Activated CD8-positive, alpha-beta memory T cell treated with anti-CD3 and anti-CD28 coated beads, Interleukin-2, amount 50 U/mL, for 24 hours (primary cell): ENCODE results near the gene SORL1.
"Not testable (repeated sequence)": the region's sequence is repeated elsewhere in the genome, so short reads cannot be mapped to it uniquely, and the experiment has no call there.

Source experiments
- DNase-seq: peaks from one replicate; pipeline ENCODE4 v3.0.0-alpha.2; 2020; ENCODE audit errors: extremely low read depth

The SORL1 gene

DNA sequence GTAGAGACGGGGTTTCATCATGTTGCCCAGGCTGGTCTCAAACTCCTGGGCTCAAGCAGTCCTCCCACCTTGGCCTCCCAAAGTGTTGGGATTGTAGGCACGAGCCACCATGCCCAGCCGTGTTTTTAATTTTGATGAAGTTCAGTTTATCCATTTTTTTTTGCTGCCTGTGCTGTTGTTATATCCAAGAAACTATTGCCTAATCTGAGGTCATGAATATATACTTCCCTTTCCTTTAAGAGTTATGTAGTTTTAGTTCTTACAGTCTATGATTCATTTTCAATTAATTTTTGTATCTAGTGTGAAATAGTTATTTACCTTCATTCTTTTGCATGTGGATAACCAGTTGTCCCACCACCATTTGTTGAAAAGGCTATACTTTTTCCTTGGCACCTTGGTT, 50.9 kb downstream of the SORL1 start:
- DNase-seq: no peak

DNA sequence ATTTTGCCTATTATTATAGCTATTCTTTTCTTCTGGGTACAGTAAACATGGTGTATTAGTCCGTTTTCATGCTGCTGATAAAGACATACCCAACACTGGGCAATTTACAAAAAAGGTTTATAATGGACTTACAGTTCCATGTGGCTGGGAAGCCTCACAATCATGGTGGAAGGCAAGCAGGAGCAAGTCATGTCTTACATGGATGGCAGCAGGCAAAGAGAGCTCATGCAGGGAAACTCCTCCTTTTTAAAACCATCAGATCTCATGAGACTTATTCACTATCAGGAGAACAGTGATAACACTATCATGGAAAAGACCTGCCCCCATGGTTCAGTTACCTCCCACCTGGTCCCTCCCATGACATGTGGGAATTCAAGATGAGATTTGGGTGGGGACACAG, 54.1 kb downstream of the SORL1 start:
- DNase-seq: not testable (repeated sequence)

DNA sequence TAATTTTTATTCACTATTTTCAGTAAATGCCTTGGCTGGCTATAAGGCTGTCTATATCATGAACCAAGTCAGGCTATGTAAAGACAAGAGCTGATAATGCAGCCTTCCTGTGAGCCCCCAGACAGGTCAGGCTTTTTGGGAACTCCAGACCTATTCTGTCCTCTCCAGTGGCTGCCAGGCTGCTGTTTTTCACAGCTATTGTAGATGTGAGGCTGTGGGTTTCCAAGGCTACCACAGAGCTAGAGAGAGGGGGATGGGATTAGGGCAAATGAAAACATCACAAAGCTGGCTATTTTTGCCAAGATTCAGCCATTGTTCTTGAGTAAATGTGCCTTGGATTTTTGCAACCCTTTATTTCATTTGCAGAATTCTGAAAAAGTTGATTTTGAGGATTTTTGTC, 56.3 kb downstream of the SORL1 start:
- no peak for DNase-seq

DNA sequence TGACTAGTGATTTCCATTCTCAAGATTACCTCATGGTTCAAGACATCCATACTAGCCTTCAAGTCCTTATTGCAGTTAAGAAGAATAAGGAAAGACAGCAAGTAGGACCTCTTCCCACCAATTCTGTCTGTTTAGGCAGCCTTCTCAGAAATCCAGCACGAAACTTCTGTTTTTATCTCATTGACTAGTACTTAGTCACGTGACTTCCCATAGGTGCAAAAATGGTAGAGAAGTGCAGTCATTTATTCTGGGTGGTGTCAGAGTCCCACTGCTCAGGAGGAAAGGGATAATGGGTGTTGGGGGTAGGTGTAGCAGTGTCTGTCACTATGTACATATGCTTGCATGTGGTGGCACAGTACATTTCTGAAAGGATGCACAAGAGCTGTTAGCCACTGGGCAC, 58.3 kb downstream of the SORL1 start:
- DNase-seq: no peak

DNA sequence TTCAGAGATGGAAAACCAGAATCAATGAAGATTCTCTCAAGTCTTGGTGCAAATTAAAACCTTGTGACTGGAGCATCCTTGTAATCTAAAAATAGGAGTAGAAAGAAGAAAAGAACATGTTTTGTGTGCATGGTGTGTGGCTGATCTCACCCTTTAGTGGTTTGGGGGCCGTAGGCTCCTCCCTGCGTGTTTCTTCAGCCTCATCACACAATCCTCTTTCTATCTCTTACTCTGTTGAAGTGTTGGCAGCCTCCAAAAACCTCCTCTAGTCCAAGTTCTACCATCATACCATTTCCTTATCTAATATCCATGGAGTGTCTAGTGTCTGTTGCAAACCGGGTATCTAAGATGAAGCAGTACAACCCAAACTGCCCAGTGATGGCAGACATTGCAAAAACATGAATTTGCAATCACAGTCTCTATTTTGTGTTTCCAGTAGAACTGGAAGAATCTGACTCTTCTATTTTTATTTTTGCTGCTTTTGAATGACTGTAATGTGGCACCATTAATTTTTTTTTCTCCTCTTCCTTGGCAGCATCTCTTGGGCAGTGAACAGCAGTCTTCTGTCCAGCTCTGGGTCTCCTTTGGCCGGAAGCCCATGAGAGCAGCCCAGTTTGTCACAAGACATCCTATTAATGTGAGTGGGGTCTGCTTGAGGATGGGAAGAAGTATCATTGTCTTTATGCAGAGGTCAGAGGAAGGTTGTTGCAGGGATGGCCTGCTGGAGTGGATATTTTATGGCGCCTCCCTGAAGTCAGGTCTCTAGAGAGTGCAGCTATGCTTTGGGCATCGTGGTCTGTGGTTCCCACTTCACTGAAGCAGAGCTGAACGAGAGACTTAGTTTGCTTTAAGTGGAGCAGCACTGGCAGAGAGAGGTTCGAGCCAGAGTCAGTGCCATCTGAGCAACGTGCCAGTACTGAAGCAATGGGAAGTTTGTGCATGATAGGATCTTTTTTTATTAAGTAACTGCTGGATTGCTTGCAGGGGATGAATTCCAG, 60.7 kb downstream of the SORL1 start:
- DNase-seq: no peak

DNA sequence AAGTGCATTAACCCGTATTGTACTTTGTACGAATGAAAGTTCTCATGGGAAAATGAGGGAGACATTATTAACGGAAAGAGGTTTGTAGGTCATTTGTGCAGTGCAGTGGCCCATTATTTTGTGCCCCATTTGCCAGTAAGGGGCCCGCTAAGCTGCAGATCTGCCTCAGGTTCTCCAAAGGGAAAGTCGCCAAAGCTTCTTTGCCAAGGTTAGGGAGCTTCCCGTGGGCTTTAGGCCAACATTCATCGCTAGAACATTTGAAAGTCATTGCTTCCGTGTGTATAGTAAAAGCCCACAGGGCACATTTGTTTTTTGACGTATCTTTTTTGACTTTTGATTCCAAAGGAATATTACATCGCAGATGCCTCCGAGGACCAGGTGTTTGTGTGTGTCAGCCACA, 61.7 kb downstream of the SORL1 start:
- no peak for DNase-seq

DNA sequence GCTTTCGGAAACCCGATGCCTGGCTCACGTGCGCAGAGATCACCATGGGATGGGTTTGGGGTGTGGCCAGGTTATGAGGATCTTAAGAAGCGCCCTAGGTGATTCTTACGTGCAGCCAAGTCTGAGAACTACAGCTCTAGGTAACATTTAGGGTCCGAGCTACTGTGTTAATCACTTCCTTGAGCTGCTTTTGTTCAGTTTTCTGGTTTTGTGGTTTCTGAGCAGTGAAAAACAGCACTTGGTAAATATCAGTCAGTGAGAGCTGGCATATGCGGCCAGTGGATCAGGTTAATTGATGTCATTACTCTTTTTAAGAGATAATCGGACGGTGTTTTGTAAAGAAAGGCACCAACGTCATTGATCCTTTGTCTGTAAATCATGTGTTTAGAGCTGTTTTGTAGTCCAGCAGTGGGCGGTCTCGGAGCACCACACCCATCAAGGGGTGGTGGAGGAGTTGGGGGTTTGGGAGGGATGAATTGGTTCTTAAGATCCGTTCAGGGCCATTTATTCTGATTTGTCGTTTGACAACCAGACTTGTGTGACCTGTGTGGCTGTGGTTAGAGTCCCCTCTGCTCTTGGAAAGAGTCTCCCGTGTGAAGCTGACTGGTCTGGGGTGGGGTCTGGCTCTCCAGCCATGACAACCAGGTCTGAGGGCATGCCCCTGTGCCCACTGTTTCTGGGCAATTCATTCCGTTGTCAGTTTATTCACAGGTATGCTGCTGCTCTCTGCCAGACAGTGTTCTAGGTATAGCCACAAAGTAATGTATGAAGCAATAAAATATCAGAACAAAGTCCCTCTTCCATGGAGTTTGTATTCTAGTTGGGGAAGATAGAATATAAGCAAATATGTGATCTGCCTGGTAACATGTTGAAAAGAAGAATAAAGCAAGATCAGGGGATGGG, 62.6 kb downstream of the SORL1 start:
- DNase-seq: no peak

DNA sequence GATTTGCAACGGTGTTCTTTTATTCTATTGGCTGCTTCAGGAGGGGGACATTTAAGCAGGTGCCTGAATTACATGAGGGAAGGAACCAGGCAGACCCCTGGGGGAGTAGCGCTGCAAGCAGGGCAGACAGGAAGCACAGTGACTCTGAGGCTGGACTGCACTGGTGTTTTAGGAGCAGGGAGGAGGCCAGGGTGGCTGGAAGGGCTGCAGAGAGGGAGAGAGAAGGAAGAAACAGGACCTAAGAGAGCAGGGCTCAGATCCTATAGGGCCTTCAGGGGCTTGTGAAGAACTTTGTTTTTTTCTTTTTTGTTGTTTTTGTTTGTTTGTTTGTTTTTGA, 63.2 kb downstream of the SORL1 start:
- DNase-seq: no peak

DNA sequence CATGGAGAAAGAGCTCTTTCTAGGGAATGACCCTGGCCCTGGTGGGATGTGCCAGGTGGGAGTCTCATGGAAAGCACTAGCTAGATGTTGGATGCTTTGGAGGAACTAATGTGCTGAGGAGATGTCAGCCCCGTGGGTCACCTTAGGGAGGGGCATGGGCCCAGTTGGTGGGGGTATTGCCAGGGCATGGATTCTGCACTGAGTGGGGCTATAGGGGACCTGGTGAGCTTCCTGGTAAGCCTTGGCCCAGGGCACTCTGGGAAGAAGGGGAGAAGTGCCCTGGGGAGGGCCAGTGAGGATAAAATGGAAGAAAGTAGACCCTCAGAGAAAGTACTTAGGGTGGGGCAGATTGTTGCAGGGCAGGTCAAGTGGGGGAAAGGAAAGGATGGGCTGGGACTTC, 65.9 kb downstream of the SORL1 start:
- DNase-seq: no peak

DNA sequence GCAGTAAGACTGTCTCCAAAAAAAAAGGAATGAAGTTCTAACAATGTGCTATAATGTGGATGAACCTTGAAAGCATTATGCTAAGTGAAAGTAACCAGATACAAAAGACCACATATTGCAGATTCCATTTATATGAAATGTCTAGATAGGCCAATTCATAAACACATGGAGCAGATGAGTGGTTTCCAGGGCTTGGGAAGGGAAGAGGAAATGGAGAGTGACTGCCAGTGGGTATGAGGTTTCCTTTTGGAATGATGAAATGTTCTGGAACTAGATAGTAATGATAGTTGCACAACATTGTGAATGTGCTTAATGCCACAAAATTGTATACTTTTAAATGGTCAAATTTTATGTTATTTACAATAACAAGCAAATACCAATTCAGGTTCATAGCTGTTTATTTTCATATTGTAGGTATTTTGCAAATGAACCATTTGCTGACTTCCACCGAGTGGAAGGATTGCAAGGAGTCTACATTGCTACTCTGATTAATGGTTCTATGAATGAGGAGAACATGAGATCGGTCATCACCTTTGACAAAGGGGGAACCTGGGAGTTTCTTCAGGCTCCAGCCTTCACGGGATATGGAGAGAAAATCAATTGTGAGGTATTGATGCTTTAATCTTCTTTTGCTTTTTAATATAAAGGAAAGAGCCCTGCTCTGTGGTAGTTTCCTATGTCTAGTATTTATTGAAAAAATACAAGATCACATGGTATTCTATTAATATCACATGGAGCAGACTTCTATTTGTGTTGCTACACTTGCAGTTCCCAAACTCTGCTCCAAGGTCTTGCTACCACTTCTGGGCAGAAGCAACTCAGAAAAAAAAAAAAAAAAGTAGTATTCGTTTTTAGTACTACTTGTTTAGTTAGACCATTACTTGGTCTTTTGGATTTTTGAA, 68.4 kb downstream of the SORL1 start:
- DNase-seq: no peak

DNA sequence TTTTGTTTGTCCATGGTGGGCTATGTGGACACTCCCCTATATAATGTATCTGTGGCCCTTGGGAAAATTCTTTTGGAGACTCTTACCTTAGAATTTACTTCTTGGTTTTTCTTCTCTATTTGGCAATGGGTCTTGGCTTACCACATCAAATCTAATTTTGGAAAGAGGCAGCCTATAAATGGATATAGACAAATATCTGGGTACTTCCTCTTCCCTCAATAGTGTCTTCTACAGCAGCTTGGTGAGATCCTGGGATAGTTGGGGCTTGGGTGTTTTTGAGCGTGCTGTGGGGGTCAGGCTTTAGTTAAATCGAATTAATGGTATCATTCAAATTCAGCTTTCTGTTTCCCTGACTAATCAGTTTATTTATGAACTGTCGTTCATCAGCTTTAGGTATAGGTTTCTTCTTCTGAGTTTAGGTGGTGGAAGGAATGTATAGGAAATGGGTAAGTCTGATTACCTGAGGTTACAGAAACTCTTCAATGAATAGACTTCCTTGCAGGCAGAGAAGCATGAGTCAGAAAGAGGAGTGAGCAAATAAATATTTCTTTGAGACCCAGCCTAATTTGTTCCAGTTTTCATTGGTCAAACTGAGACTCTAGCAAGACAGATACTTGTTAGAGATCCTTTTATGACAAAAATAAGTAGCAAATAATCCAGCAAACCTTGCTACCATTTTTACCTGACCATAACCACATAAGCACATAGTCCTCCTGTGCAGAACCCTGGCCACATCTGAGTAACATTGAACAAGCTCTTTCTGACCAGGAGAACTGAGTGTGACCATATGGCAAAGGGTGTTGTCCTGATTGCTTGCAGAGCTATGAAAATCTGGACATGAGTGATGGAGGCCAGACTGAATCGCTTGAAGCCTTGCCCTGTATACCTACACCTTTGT, 69.3 kb downstream of the SORL1 start:
- DNase-seq: no peak

DNA sequence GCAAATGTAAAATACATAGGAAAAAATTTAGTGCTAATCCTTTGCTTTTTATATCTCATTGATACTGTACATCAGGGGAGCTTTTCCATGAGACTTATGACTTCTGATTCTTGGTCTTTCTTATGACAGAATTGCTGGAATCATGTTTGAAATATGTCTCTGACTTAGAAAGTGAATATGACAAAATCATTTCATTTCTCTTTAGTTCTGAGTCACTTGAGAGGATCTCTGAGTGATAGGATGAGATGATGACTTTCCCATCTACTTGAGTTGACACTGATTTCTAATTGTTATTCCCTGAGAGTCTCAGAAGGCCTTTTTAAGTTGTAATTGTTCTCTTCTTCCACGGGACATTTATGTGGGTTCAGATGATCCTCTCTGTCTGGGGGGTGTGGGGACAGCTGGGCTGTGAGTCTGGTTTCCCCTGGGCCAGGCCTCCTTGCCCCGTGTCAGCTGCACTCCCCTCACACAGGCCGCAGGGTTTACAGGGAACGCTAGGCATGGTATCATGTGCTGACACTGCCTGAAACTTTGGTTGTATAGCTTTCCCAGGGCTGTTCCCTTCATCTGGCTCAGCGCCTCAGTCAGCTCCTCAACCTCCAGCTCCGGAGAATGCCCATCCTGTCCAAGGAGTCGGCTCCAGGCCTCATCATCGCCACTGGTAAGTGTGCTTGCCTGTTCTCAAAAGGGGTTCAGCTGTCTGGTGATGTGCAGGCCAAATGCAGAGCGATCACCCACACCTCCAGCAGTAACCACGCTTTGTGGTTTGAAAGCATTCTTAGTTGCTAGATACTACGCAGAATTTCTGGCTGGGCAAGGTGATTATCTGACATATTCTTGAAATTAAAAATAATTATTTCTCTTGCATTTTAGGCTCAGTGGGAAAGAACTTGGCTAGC, 70.2 kb downstream of the SORL1 start:
- no peak for DNase-seq

DNA sequence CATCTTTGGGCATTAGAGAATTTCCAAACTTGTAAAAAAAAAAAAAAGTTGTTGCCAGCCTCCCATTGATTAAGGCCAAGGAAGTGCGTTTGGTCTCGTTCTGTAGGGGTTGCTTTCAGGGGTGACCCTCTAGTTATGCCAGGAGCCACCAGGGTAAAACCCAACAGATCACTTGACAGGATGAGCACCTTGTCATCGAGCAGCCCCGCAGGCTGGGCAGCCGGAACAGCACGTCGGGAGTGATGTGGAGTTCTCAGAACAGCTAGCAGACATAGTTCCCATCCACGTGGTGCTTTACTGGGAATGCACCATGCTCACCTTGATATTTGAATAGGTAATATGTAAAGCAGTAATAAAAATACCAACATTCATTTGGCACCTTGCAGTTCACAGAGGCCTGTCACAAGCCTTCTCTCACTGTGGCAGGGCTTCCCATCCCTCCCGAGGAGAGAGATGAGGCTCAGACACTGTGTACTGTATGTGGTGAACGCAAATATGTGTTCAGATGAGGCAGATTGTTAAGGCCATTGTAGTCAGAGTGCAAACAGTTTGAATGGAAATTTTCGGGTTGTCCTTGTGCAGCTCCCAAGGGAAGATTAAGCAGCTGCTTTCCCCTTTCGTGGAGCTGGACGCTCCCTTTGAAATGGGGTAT, 71.6 kb downstream of the SORL1 start:
- no peak for DNase-seq

DNA sequence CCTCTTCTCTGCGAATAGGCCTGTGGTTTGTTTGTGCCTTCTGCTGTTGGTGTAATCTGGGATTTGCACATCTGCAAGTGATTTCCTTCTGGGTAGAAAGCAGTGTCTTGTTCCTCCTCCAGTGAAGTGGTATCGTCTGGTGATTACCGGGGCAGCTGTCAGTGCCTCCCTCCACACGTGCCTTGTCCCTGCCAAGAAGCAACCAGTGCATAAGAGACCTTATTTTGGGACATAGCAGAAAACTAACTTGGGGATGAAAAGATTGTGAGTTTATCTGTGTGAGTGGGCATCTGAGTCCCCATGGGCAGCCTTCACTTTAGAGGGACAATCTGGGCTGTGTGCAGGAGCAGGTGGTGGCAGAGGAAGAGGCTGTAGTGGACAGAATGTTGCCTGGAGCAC, 72.1 kb downstream of the SORL1 start:
- DNase-seq: no peak

DNA sequence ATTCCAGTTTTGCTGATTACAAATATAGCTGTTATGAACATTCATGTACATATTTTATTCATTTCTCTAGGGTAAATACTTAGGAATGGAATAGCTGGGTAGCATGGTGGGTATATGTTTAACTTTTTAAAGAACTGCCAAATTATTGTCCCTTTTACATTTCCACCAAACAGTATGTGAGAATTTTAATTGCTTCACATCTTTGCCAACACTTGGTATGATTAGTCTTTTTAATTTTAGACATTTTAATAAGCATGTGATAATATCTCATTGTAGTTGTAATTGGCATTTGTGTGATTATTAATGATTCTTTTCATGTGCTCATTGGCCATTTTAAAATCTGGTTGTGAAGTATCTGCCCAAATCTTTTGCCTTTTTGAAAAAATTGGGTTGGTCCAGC, 73.3 kb downstream of the SORL1 start:
- DNase-seq: no peak

DNA sequence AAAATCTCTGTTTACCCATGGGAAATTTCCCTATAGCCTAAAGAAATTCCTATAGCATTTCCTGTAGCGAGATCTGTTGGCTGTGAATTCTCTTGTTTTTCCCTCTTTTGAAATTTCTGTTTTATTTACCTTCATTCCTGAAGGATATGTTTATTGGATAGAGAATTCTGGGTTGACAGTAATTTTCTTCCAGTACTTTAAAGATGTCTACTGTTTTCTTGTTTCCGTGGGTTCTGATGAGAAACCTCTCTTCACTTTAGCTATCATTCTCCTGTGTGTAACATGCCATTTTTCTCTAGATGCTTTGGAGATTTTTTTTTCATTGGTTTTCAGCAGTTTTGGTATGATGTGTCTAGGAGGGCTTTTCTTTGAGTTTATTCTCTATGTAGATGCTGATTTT, 78.1 kb downstream of the SORL1 start:
- DNase-seq: no peak

DNA sequence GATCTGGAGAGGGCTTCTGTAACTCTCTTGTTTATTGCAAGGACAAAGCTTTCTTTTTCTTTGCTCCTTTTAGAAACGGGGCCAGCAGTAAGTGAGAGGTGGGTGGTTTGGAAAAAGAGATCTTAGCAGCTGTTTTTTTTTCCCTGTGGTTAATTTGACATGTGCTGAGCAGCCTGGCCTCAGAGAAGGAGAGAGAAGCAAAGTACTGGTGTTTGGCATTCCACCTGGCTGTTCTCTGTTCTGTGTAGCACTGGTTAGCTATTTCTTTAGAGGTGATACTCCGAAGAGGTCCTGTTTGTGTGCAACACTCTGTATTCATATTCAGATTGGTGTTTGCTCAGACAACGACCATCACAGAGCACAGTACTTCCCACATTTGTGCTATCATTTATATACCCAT, 81.5 kb downstream of the SORL1 start:
- DNase-seq: no peak

DNA sequence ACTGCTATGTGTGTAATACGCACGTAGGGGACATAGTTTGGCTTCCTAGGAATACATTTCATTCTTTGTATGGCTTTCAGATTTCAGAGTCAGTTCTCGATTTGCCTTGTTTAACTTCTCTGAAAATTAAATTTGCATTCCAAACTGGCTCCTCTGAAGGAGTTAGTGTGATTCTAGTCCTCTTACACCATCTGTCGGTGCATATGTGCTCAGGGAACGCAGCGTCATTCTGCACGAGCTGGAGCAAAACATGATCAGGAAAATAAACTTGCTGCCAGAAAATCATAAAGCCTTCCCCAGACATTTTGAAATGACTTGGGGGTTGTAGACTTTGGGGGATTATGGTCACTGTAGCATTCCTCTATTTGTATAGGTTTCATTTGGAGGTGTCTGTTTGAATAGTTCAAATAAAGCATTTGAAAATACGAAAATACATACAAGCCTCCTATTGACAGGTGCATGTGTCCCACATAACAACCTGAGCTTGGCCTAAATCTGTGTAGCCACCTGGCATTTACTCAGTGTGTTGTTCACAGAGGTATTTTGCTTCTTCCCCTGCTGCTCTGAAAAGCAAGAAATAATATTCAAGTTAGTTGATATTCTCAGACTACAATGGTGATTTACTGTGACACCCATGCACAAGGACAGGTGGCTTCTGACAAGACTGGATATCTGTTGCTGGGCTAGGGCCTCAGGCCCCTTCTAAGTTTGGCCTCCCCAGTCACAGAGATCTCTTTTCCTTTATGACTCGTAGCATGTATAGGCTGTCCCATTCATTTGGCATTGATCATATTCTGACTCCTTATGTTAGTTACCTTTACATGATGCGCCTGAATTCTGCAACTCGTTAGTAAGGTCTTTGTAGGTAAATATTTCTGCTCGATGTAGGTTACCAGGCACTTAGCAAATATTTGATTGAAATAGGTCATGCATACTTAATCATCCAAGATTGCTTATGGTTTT, 82.3 kb downstream of the SORL1 start:
- DNase-seq: no peak
